Measurements from ENCODE around the gene CDK18.
"Not testable (repeated sequence)": the region's sequence is repeated elsewhere in the genome, so short reads cannot be mapped to it uniquely, and the experiment has no call there.

CDK18 gene

GRCh38 chr1:205480349-205480985, 24.0 kb upstream of the CDK18 start:
- FAIRE-seq = peak; percentile 97
- DNase-seq (ENCODE audit: extremely low spot score, insufficient read length, low read depth) = peak; percentile 58

- no peak for FAIRE-seq
These were observed 23.3 kb upstream of the CDK18 start for GRCh38 chr1:205481218-205481617.

GRCh38 chr1:205481629-205482151, 22.8 kb upstream of the CDK18 start:
- FAIRE-seq = no peak

More at GRCh38 chr1:205481218-205481617, 23.3 kb upstream of the CDK18 start:
- DNase-seq (ENCODE audit: extremely low spot score, insufficient read length, low read depth) = no peak

GRCh38 chr1:205482587-205482986, 21.9 kb upstream of the CDK18 start:
- FAIRE-seq; DNase-seq (ENCODE audit: extremely low spot score, insufficient read length, low read depth): not testable (repeated sequence)

More at GRCh38 chr1:205481629-205482151, 22.8 kb upstream of the CDK18 start:
- no peak for DNase-seq (ENCODE audit: extremely low spot score, insufficient read length, low read depth)

- DNase-seq (ENCODE audit: extremely low spot score, insufficient read length, low read depth) = no peak
- no peak for FAIRE-seq
These were observed 21.1 kb upstream of the CDK18 start for GRCh38 chr1:205483372-205483771.

- FAIRE-seq = peak; percentile 81
- peak; percentile 74 for DNase-seq (ENCODE audit: extremely low spot score, insufficient read length, low read depth)
These were observed 19.2 kb upstream of the CDK18 start for GRCh38 chr1:205484985-205485967.

- FAIRE-seq = no peak
- no peak for DNase-seq (ENCODE audit: extremely low spot score, insufficient read length, low read depth)
These were observed 18.2 kb upstream of the CDK18 start for GRCh38 chr1:205486258-205486657.

- peak; percentile 33 for DNase-seq (ENCODE audit: extremely low spot score, insufficient read length, low read depth)
- FAIRE-seq = peak; percentile 68
These were observed 16.3 kb upstream of the CDK18 start for GRCh38 chr1:205488074-205488723.

- no peak for DNase-seq (ENCODE audit: extremely low spot score, insufficient read length, low read depth)
- FAIRE-seq = no peak
These were observed 12.7 kb upstream of the CDK18 start for GRCh38 chr1:205491794-205492193.

GRCh38 chr1:205492201-205492667, 12.2 kb upstream of the CDK18 start:
- no peak for FAIRE-seq
- DNase-seq (ENCODE audit: extremely low spot score, insufficient read length, low read depth) = no peak

GRCh38 chr1:205492774-205493173, 11.7 kb upstream of the CDK18 start:
- FAIRE-seq (no peak), DNase-seq (ENCODE audit: extremely low spot score, insufficient read length, low read depth) (no peak)

GRCh38 chr1:205493241-205494085, 11.0 kb upstream of the CDK18 start:
- no peak for DNase-seq (ENCODE audit: extremely low spot score, insufficient read length, low read depth)
- no peak for FAIRE-seq

GRCh38 chr1:205494115-205494514, 10.4 kb upstream of the CDK18 start:
- FAIRE-seq = no peak
- DNase-seq (ENCODE audit: extremely low spot score, insufficient read length, low read depth) = no peak

GRCh38 chr1:205495237-205495823, 9.1 kb upstream of the CDK18 start:
- DNase-seq (ENCODE audit: extremely low spot score, insufficient read length, low read depth) (no peak), FAIRE-seq (no peak)

GRCh38 chr1:205496661-205497060, 7.8 kb upstream of the CDK18 start:
- DNase-seq (ENCODE audit: extremely low spot score, insufficient read length, low read depth) (no peak), FAIRE-seq (no peak)

GRCh38 chr1:205497351-205497750, 7.1 kb upstream of the CDK18 start:
- DNase-seq (ENCODE audit: extremely low spot score, insufficient read length, low read depth) (no peak), FAIRE-seq (no peak)

GRCh38 chr1:205499789-205500188, 4.7 kb upstream of the CDK18 start:
- DNase-seq (ENCODE audit: extremely low spot score, insufficient read length, low read depth) = no peak
- no peak for FAIRE-seq

GRCh38 chr1:205500240-205501233, 3.9 kb upstream of the CDK18 start:
- no peak for FAIRE-seq
- DNase-seq (ENCODE audit: extremely low spot score, insufficient read length, low read depth) = no peak

Measured in GM18507 (cell line).